ENCODE results near the gene ATP5F1D. TPM values are rescaled to one million over a fixed set of nuclear protein-coding genes. Genes with fewer than 3 reads are reported as not detected.
"Not testable (repeated sequence)": the region's sequence is repeated elsewhere in the genome, so short reads cannot be mapped to it uniquely, and the experiment has no call there.

Gene ATP5F1D
- total and polyA plus RNA-seq, 2 donors = 47.6 to 150 TPM

DNA sequence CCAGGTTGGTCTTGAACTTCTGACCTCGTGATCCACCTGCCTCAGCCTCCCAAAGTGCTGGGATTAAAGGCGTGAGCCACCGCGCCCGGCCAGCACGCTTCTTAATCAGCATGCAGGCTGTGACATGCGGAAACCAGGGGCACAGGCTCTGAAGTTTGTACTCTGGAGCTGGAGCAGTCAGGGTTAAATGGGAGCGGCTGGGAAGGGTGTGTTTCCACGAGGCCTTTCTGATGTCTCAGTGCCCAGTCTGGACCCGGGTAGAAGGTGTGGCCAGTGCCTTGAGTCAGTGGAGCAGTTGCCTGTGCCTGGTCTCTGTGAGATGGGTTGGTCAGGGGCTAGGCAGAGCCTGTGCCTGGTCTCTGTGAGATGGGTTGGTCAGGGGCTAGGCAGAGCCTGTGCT is 32.7 kb upstream of the ATP5F1D start:
- 90% methylated on average over 10 of the region's 10 CpGs for WGBS
- H3K9me3 ChIP-seq (ENCODE audit: control insufficient read depth in 2 of 2, insufficient read depth in 1 of 2, low read length in 1 of 2); DNase-seq (ENCODE audit: low read depth in 6 of 9, low spot score in 9 of 9); H3K27ac ChIP-seq (ENCODE audit: low read depth in 1 of 2, low read length in 1 of 2); H3K4me3 ChIP-seq (ENCODE audit: low read length in 2 of 2): not testable (repeated sequence)
- H3K36me3 ChIP-seq (ENCODE audit: control insufficient read depth in 2 of 2, insufficient read depth in 2 of 2, low read length in 1 of 2) = peaks cover 25 to 26% of the 10 kb centered on the region in 2 donors
- H3K27me3 ChIP-seq (ENCODE audit: control insufficient read depth in 2 of 2, insufficient read depth in 1 of 2, low read length in 1 of 2) = peaks cover 3 to 21% of the 10 kb centered on the region in 2 donors
- H3K4me1 ChIP-seq (ENCODE audit: control insufficient read depth in 2 of 2, insufficient read depth in 2 of 2, low read length in 2 of 2) = peaks cover 10 to 43% of the 10 kb centered on the region in 2 donors

DNA sequence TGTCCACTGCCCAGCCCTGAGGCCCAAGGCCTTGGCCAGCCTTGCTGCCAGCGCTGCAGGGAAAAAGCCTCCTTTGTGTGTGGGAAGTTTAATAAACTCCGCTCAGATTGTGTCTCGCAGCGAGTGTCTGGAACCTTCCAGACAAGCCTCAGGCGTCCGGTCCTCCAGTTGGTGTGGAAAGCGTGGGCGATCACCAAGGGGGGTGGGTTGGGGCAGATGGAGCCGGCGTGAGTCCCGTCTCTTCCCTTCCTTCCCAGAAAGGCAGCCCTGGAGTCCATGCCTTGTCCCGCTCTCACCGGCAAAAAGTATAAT is 31.4 kb upstream of the ATP5F1D start:
- H3K4me3 ChIP-seq (ENCODE audit: low read length in 2 of 2) = no peak overlapping the region
- WGBS = 95% methylated on average over 13 of the region's 13 CpGs

DNA sequence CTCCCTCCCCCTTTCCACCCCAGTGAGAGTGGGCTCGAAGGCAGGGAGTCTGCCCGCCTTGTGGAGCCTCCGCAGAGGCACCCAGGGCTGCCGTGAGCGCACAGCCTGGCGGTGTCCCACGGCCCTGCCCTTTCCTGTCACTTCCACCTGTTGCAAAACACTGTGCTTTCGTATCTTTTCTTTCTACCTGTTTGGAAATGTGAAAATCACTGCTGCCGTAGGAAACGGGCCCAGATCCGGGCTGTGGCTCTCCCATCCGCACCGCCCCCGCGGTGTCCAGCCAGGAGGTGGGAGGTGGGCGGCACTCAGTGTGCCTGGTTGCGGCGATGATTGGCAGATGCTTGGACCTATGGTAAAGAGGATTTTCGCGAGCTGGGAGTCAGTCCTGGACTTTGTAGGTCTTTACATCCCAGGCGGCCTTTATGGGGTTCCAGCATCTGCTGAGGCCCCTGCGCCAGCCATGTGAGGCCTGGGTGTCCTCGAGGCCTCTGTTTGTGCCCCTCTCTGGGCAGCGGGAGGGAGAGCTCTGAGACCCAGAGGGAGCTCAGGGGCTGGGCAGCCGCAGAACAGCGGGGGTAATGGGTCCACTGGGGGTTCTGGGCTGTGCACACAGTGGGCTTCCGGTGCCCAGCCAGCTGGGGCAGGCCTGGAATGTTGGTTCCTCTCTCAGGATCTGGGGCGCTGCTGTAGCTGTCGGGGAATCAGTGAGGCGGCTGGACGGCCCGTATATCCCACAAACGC is 29.9 kb upstream of the ATP5F1D start:
- H3K4me3 ChIP-seq (ENCODE audit: low read length in 2 of 2) = no peak overlapping the region
- peaks cover 16 to 44% of the 10 kb centered on the region in 2 donors for H3K4me1 ChIP-seq (ENCODE audit: control insufficient read depth in 2 of 2, insufficient read depth in 2 of 2, low read length in 2 of 2)
- 94% methylated on average over 33 of the region's 33 CpGs for WGBS

More for the DNA sequence above, 31.4 kb upstream of the ATP5F1D start:
- H3K27me3 ChIP-seq (ENCODE audit: control insufficient read depth in 2 of 2, insufficient read depth in 1 of 2, low read length in 1 of 2) = peaks cover 3 to 21% of the 10 kb centered on the region in 2 donors
- H3K4me1 ChIP-seq (ENCODE audit: control insufficient read depth in 2 of 2, insufficient read depth in 2 of 2, low read length in 2 of 2) = peaks cover 16 to 46% of the 10 kb centered on the region in 2 donors
- H3K36me3 ChIP-seq (ENCODE audit: control insufficient read depth in 2 of 2, insufficient read depth in 2 of 2, low read length in 1 of 2) = peaks cover 27 to 30% of the 10 kb centered on the region in 2 donors
- H3K9me3 ChIP-seq (ENCODE audit: control insufficient read depth in 2 of 2, insufficient read depth in 1 of 2, low read length in 1 of 2) = peaks cover 0 to 10% of the 10 kb centered on the region in 2 donors
- no peak overlapping the region for H3K27ac ChIP-seq (ENCODE audit: low read depth in 1 of 2, low read length in 1 of 2)
- no peak for DNase-seq (ENCODE audit: low read depth in 6 of 9, low spot score in 9 of 9)

DNA sequence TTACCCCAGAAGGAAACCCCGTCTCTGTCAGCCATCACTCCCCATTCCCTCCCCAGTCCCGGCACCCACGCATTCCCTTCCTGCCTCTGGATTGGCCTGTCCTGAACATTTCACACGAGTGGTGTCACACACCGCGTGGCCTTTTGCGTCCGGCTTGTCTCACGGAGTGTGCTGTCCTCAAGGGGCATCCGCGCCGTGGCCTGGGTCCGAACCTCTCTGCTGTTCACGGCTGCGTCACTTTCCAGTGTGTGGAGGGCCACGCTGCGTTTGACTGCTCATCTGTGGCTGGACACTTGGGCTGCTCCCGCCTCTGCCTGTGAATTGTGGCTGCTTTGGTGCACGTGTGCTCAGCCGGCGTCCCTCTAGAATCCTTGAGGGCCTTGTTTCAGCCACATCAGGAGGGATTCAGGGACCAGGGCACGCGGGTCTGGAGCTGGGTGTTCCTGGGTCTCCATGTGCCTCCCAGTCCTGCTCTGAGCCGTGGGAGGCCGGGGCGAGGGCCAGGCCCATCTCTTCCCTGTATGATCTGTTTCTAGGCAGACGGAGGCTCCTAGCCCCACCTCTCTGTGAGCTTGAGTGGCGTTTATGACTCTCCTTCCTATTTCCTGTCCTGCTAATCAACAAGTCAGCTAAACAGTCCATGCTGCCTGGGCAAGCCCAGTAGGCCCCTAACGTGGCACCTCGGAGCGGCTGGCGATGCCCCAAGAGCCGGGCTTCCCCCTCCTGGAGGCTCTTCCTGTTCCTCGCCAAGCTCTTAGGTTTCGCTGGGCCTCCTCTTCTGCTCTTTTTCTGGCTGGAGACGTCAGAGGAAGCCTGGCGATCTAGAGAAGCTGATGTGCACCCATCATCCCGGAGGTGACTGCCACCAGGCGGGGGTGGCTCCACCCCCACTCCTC is 27.9 kb upstream of the ATP5F1D start:
- H3K9me3 ChIP-seq (ENCODE audit: control insufficient read depth in 2 of 2, insufficient read depth in 1 of 2, low read length in 1 of 2) = no peaks in the 10 kb centered on the region
- peak overlapping the region; percentile 12 to 67 for H3K27ac ChIP-seq (ENCODE audit: low read depth in 1 of 2, low read length in 1 of 2)
- no peaks in the 10 kb centered on the region for H3K27me3 ChIP-seq (ENCODE audit: control insufficient read depth in 2 of 2, insufficient read depth in 1 of 2, low read length in 1 of 2)
- H3K4me3 ChIP-seq (ENCODE audit: low read length in 2 of 2) = no peak overlapping the region
- H3K36me3 ChIP-seq (ENCODE audit: control insufficient read depth in 2 of 2, insufficient read depth in 2 of 2, low read length in 1 of 2) = peaks cover 29 to 34% of the 10 kb centered on the region in 2 donors
- 68% methylated on average over 39 of the region's 39 CpGs for WGBS
- peaks cover 6 to 25% of the 10 kb centered on the region in 2 donors for H3K4me1 ChIP-seq (ENCODE audit: control insufficient read depth in 2 of 2, insufficient read depth in 2 of 2, low read length in 2 of 2)
- peak in 1 of 9 donors; percentile 52 for DNase-seq (ENCODE audit: low read depth in 6 of 9, low spot score in 9 of 9)

More for the DNA sequence above, 29.9 kb upstream of the ATP5F1D start:
- Histone ChIP-seq H3K36me3 (ENCODE audit: control insufficient read depth in 2 of 2, insufficient read depth in 2 of 2, low read length in 1 of 2) (peaks cover 29 to 35% of the 10 kb centered on the region in 2 donors), H3K27ac (ENCODE audit: low read depth in 1 of 2, low read length in 1 of 2) (no peak overlapping the region), H3K9me3 (ENCODE audit: control insufficient read depth in 2 of 2, insufficient read depth in 1 of 2, low read length in 1 of 2) (peaks cover 0 to 10% of the 10 kb centered on the region in 2 donors), H3K27me3 (ENCODE audit: control insufficient read depth in 2 of 2, insufficient read depth in 1 of 2, low read length in 1 of 2) (peaks cover 0 to 15% of the 10 kb centered on the region in 2 donors)
- no peak for DNase-seq (ENCODE audit: low read depth in 6 of 9, low spot score in 9 of 9)

DNA sequence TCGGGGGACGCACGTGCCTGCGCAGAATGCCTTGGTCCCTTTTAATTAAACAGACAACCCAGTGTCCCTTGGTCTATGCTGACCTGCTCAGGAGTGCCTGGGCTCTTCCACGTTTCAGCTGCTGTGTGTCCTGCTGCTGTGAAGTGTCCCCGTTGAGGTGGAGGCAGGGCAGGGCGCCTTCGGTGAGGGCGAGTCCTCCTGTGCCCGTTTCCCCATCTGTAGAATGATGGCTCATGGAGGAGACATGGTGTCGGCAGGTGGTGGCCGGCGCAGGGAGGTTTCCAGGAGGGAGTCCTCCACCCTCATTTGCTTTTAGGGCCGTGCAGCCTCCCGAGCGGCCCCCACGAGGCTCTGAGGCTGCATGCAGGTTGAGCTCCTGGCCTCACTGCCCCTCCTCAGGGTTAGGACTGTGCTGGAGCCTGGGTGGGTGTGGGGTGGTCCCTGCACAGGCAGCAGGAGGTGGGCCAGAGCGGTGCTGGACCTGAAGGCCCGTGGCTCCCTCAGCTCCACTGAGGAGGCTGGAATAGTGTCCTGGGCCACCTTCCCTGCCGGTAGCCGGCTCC is 27.2 kb upstream of the ATP5F1D start:
- 78% methylated on average over 21 of the region's 21 CpGs for WGBS
- H3K27me3 ChIP-seq (ENCODE audit: control insufficient read depth in 2 of 2, insufficient read depth in 1 of 2, low read length in 1 of 2) = no peaks in the 10 kb centered on the region
- H3K9me3 ChIP-seq (ENCODE audit: control insufficient read depth in 2 of 2, insufficient read depth in 1 of 2, low read length in 1 of 2) = no peaks in the 10 kb centered on the region
- peaks cover 6 to 19% of the 10 kb centered on the region in 2 donors for H3K4me1 ChIP-seq (ENCODE audit: control insufficient read depth in 2 of 2, insufficient read depth in 2 of 2, low read length in 2 of 2)
- no peak for DNase-seq (ENCODE audit: low read depth in 6 of 9, low spot score in 9 of 9)
- no peak overlapping the region for H3K4me3 ChIP-seq (ENCODE audit: low read length in 2 of 2)
- H3K27ac ChIP-seq (ENCODE audit: low read depth in 1 of 2, low read length in 1 of 2) = peak overlapping the region in 1 of 2 donors; percentile 67
- H3K36me3 ChIP-seq (ENCODE audit: control insufficient read depth in 2 of 2, insufficient read depth in 2 of 2, low read length in 1 of 2) = peaks cover 25 to 31% of the 10 kb centered on the region in 2 donors

DNA sequence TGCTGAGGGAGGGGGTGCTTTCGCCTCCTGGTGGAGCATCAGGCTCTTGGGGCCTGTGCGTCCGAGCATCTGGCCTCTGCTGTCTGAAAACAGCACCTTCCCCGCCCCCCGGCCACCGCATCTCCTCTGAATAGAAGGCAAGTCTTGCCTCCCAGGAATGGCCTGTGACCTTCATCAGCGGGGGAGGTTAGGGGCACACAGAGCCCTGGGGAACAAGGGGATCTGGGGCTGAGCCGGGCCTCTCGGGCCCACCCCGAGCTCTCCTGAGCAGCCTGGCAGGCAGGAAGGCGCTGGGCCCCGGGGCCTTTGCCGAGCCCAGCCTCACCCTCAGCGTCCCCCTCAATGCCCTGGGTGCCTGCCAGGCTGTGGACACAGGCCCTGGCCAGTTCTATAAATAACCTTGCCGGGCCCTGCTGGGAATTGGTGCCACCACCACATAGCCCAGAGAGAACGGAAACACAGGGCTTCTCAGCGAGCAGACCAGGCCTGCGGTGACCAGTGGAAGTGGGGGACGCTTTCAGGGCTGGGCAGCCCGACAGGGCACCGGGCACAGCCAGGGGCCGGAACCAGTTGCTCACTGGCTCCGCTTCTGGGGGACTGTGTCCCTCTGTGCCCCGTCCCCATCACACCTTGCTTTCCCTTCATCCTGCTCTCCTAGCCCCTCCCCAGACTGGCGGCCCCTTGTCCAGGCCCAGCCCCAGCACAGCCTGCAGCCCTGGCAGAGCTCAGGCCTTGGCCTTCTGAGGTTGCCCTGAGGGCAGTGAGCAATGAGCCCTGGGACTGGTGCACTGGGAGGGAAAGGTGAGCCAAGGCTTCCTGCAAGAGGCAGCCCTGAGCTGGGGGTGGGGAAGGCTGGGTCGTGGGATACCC is 26.5 kb upstream of the ATP5F1D start:
- H3K9me3 ChIP-seq (ENCODE audit: control insufficient read depth in 2 of 2, insufficient read depth in 1 of 2, low read length in 1 of 2) = no peaks in the 10 kb centered on the region
- WGBS = 95% methylated on average over 26 of the region's 26 CpGs
- DNase-seq (ENCODE audit: low read depth in 6 of 9, low spot score in 9 of 9) = no peak
- peaks cover 6 to 15% of the 10 kb centered on the region in 2 donors for H3K4me1 ChIP-seq (ENCODE audit: control insufficient read depth in 2 of 2, insufficient read depth in 2 of 2, low read length in 2 of 2)
- no peak overlapping the region for H3K4me3 ChIP-seq (ENCODE audit: low read length in 2 of 2)
- H3K27me3 ChIP-seq (ENCODE audit: control insufficient read depth in 2 of 2, insufficient read depth in 1 of 2, low read length in 1 of 2) = no peaks in the 10 kb centered on the region
- H3K27ac ChIP-seq (ENCODE audit: low read depth in 1 of 2, low read length in 1 of 2) = no peak overlapping the region
- peaks cover 22 to 31% of the 10 kb centered on the region in 2 donors for H3K36me3 ChIP-seq (ENCODE audit: control insufficient read depth in 2 of 2, insufficient read depth in 2 of 2, low read length in 1 of 2)

DNA sequence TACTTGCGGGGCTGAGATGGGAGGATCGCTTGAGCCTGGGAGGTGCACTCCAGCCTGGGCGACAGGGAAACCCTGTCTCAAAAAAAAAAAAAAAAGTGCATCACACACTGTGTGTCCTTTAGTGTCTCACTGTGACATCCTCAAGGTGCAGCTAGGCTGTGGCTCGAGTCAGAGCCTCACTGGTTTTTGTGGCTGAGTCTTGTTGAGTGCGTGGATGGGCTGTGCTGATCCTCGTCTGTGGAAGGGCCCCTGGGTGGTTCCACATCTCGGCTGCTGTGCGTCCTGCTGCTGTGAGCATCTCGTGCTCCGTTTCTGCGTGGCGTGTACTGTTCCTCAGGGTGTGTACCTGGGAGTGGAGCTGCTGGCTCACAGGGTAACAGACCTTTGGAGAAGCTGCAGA is 24.8 kb upstream of the ATP5F1D start:
- H3K4me1 ChIP-seq (ENCODE audit: control insufficient read depth in 2 of 2, insufficient read depth in 2 of 2, low read length in 2 of 2) = peaks cover 6 to 15% of the 10 kb centered on the region in 2 donors
- H3K36me3 ChIP-seq (ENCODE audit: control insufficient read depth in 2 of 2, insufficient read depth in 2 of 2, low read length in 1 of 2) = peaks cover 30 to 38% of the 10 kb centered on the region in 2 donors
- WGBS = 97% methylated on average over 12 of the region's 12 CpGs
- H3K27ac ChIP-seq (ENCODE audit: low read depth in 1 of 2, low read length in 1 of 2) = no peak overlapping the region
- no peak overlapping the region for H3K4me3 ChIP-seq (ENCODE audit: low read length in 2 of 2)
- DNase-seq (ENCODE audit: low read depth in 6 of 9, low spot score in 9 of 9) = no peak
- H3K9me3 ChIP-seq (ENCODE audit: control insufficient read depth in 2 of 2, insufficient read depth in 1 of 2, low read length in 1 of 2) = no peaks in the 10 kb centered on the region
- H3K27me3 ChIP-seq (ENCODE audit: control insufficient read depth in 2 of 2, insufficient read depth in 1 of 2, low read length in 1 of 2) = no peaks in the 10 kb centered on the region

DNA sequence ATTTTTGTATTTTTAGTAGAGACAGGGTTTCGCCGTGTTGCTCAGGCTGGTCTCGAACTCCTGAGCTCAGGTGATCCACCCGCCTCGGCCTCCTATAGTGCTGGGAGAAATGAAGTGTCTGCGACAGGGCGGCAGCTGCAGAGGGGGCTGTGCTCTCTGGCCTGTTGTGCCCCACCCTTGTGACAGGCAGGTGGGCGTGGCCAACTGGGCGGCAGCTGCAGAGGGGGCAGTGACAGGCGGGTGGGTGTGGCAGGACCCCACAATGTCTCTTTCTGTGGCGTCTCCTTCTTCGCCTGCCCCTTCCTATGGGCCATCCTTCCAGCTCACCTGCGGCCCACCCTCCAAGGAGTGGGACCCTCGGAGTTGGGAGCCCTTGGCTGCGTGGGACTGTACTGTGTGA is 24.2 kb upstream of the ATP5F1D start:
- no peak for DNase-seq (ENCODE audit: low read depth in 6 of 9, low spot score in 9 of 9)
- peaks cover 6 to 15% of the 10 kb centered on the region in 2 donors for H3K4me1 ChIP-seq (ENCODE audit: control insufficient read depth in 2 of 2, insufficient read depth in 2 of 2, low read length in 2 of 2)

More for the DNA sequence above, 24.2 kb upstream of the ATP5F1D start:
- Histone ChIP-seq H3K27ac (ENCODE audit: low read depth in 1 of 2, low read length in 1 of 2) (no peak overlapping the region), H3K9me3 (ENCODE audit: control insufficient read depth in 2 of 2, insufficient read depth in 1 of 2, low read length in 1 of 2) (no peaks in the 10 kb centered on the region), H3K36me3 (ENCODE audit: control insufficient read depth in 2 of 2, insufficient read depth in 2 of 2, low read length in 1 of 2) (peaks cover 28 to 43% of the 10 kb centered on the region in 2 donors), H3K4me3 (ENCODE audit: low read length in 2 of 2) (no peak overlapping the region), H3K27me3 (ENCODE audit: control insufficient read depth in 2 of 2, insufficient read depth in 1 of 2, low read length in 1 of 2) (no peaks in the 10 kb centered on the region)
- 97% methylated on average over 15 of the region's 15 CpGs for WGBS

All from thymus (tissue), 11 donors.